H1 (cell line): Measurements from ENCODE around the gene MASP1. TPM values are rescaled to one million over a fixed set of nuclear protein-coding genes. Genes with fewer than 3 reads are reported as not detected.
A peak's percentile ranks its signal among the peaks of the same experiment; 100 is the strongest.

ENCODE experiments used
- CTCF ChIA-PET: fragments of 300-600 bp; sonication (Branson Sonifier 250); formaldehyde crosslinking; loops from one replicate; lab custom pipeline; 2021; ENCODE audit not compliant: partially characterized antibody; lab: Charles Lee
- POLR2A ChIA-PET: fragments of 300-600 bp; sonication (Branson Sonifier 250); formaldehyde crosslinking; loops from one replicate; lab custom pipeline; 2021; ENCODE audit warnings: inconsistent platforms; ENCODE audit not compliant: partially characterized antibody; lab: Charles Lee
- DNase-seq, 2 experiments: peaks; one replicate each; pipeline versions ENCODE4 v3.0.0 to v3.0.0-alpha.2; 2010 to 2022; ENCODE audit warnings: low spot score in 2 of 2, low read depth in 1 of 2, mixed read lengths in 1 of 2
- FAIRE-seq: peaks from 2 replicates; lab custom pipeline; 2011; peaks lifted over from hg19 to GRCh38; lab: Jason Lieb, UNC
- H2AFZ ChIP-seq: 2 replicates; pipeline ENCODE4 v1.8.1; 2012; ENCODE audit warnings: low read length, inconsistent platforms
- H2AK5ac ChIP-seq: 2 replicates; pipeline ENCODE4 v1.6.1; 2013; ENCODE audit warnings: low read depth, low read length
- H2BK120ac ChIP-seq: replicated peaks from 2 replicates; pipeline ENCODE3; 2013; ENCODE audit warnings: low read depth, low read length, inconsistent platforms
- H2BK12ac ChIP-seq: 2 replicates; pipeline ENCODE4 v1.6.1; 2013; ENCODE audit warnings: low read depth, low read length
- H2BK15ac ChIP-seq: 2 replicates; pipeline ENCODE4 v1.6.1; 2013; ENCODE audit warnings: low read length
- H2BK20ac ChIP-seq: 2 replicates; pipeline ENCODE4 v1.6.1; 2013; ENCODE audit warnings: low read length
- H2BK5ac ChIP-seq: 2 replicates; pipeline ENCODE4 v1.6.1; 2013; ENCODE audit warnings: low read depth, low read length
- H3K14ac ChIP-seq: 2 replicates; pipeline ENCODE4 v1.6.1; 2013; ENCODE audit warnings: inconsistent platforms; ENCODE audit not compliant: insufficient read length
- H3K18ac ChIP-seq: 2 replicates; pipeline ENCODE4 v1.6.1; 2013; ENCODE audit warnings: low read length; ENCODE audit errors: extremely low read depth
- H3K23ac ChIP-seq: 2 replicates; pipeline ENCODE4 v1.6.1; 2013; ENCODE audit warnings: inconsistent platforms; ENCODE audit not compliant: insufficient read length
- H3K23me2 ChIP-seq: 2 replicates; pipeline ENCODE4 v1.6.1; 2013; ENCODE audit warnings: low read depth, low read length
- H3K27ac ChIP-seq: 2 replicates; pipeline ENCODE4 v1.6.1; 2011; ENCODE audit warnings: low read depth, low read length, inconsistent platforms
- H3K27me3 ChIP-seq, 4 experiments: replicated peaks in 1 of 4; 1 replicate in 1 of 4; 2 replicates in 3 of 4; pipeline versions ENCODE4 v1.6.1 to v1.8.1; 2011 to 2013; ENCODE audit warnings: low read length in 3 of 4, mild to moderate bottlenecking in 3 of 4, inconsistent platforms in 2 of 4, mixed read lengths in 2 of 4, moderate library complexity in 1 of 4; ENCODE audit not compliant: control insufficient read depth in 3 of 4, insufficient read depth in 3 of 4; ENCODE audit errors: extremely low read depth in 1 of 4
- H3K36me3 ChIP-seq, 4 experiments: 2 replicates each; pipeline versions ENCODE4 v1.6.1 to v1.8.1; 2011 to 2013; ENCODE audit warnings: mild to moderate bottlenecking in 4 of 4, low read length in 3 of 4, moderate library complexity in 2 of 4, control low read depth in 1 of 4, inconsistent platforms in 1 of 4; ENCODE audit not compliant: insufficient read depth in 4 of 4, control insufficient read depth in 2 of 4
- H3K4ac ChIP-seq: replicated peaks from 2 replicates; pipeline ENCODE3; 2013; ENCODE audit warnings: low read length, low read depth, mixed read lengths, inconsistent platforms; ENCODE audit not compliant: insufficient read length
- H3K4me1 ChIP-seq, 4 experiments: replicated peaks in 1 of 4; 1 replicate in 1 of 4; 2 replicates in 3 of 4; pipeline versions ENCODE4 v1.6.1 to v1.8.1; 2011 to 2013; ENCODE audit warnings: low read length in 3 of 4, inconsistent platforms in 2 of 4, mixed read lengths in 1 of 4; ENCODE audit not compliant: insufficient read depth in 4 of 4, control insufficient read depth in 3 of 4
- H3K4me2 ChIP-seq, 2 experiments: 2 replicates each; pipeline versions ENCODE4 v1.6.1 to v1.8.1; 2011 to 2013; ENCODE audit warnings: low read depth in 2 of 2, low read length in 2 of 2, control low read depth in 1 of 2, inconsistent platforms in 1 of 2, mild to moderate bottlenecking in 1 of 2; ENCODE audit not compliant: insufficient read depth in 1 of 2
- H3K4me3 ChIP-seq, 4 experiments: fragments of 200-600, 300-600 bp in 1 of 4; sonication (generic), shearing (Covaris generic), sonication (Bioruptor Twin) in 1 of 4; 2 replicates each; pipeline versions ENCODE4 v1.5.1 to v1.8.1; 2011 to 2016; ENCODE audit warnings: low read length in 4 of 4, low read depth in 3 of 4, control low read depth in 2 of 4, inconsistent platforms in 2 of 4, mild to moderate bottlenecking in 2 of 4, mixed read lengths in 1 of 4, moderate library complexity in 1 of 4; ENCODE audit not compliant: insufficient read depth in 2 of 4; ENCODE audit errors: extremely low read depth in 1 of 4
- H3K56ac ChIP-seq: replicated peaks from 2 replicates; pipeline ENCODE3; 2013; ENCODE audit warnings: low read depth, mild to moderate bottlenecking, mixed read lengths, low read length, inconsistent platforms; ENCODE audit not compliant: insufficient read length
- H3K79me1 ChIP-seq: 2 replicates; pipeline ENCODE4 v1.6.1; 2013; ENCODE audit warnings: low read depth, low read length, control low read depth
- H3K79me2 ChIP-seq, 2 experiments: 2 replicates each; pipeline versions ENCODE4 v1.6.1 to v1.8.1; 2012 to 2013; ENCODE audit warnings: low read length in 2 of 2, mild to moderate bottlenecking in 2 of 2, inconsistent platforms in 1 of 2; ENCODE audit not compliant: insufficient read depth in 2 of 2, control insufficient read depth in 1 of 2
- H3K9ac ChIP-seq, 4 experiments: replicated peaks in 1 of 4; 1 replicate in 1 of 4; 2 replicates in 3 of 4; pipeline versions ENCODE4 v1.6.1 to v1.8.1; 2011 to 2013; ENCODE audit warnings: low read depth in 3 of 4, low read length in 3 of 4, control low read depth in 2 of 4, mild to moderate bottlenecking in 2 of 4, moderate library complexity in 2 of 4, inconsistent platforms in 1 of 4; ENCODE audit errors: extremely low read depth in 1 of 4
- H3K9me3 ChIP-seq, 2 experiments: 2 replicates each; pipeline versions ENCODE4 v1.6.1 to v1.8.1; 2012 to 2013; ENCODE audit warnings: mild to moderate bottlenecking in 2 of 2, moderate library complexity in 2 of 2, control low read depth in 1 of 2, inconsistent platforms in 1 of 2, low read depth in 1 of 2, low read length in 1 of 2, mixed read lengths in 1 of 2; ENCODE audit not compliant: insufficient read depth in 2 of 2
- H4K20me1 ChIP-seq, 2 experiments: replicated peaks in 1 of 2; 2 replicates each; pipeline versions ENCODE3 to v1.8.1; 2011 to 2013; ENCODE audit warnings: inconsistent platforms in 2 of 2, low read length in 2 of 2, mild to moderate bottlenecking in 1 of 2; ENCODE audit not compliant: insufficient read depth in 2 of 2, control insufficient read depth in 1 of 2
- H4K5ac ChIP-seq: 2 replicates; pipeline ENCODE4 v1.6.1; 2013; ENCODE audit warnings: low read length, low read depth, mixed read lengths, inconsistent platforms; ENCODE audit not compliant: insufficient read length
- H4K8ac ChIP-seq: 2 replicates; pipeline ENCODE4 v1.8.0; 2013; ENCODE audit warnings: mild to moderate bottlenecking, moderate library complexity, low read length, inconsistent platforms; ENCODE audit not compliant: insufficient read depth; ENCODE audit errors: extremely low read depth
- H4K91ac ChIP-seq: replicated peaks from 2 replicates; pipeline ENCODE3; 2013; ENCODE audit warnings: low read length, mixed read lengths, inconsistent platforms; ENCODE audit not compliant: insufficient read length
- BCL11A ChIP-seq, 2 experiments: IDR thresholded peaks; one replicate each; pipeline ENCODE4 v1.6.1; 2011; ENCODE audit warnings: low read depth in 2 of 2, low read length in 2 of 2, mild to moderate bottlenecking in 2 of 2
- CHD1 ChIP-seq: IDR thresholded peaks from 2 replicates; pipeline ENCODE4 v1.6.1; 2012; ENCODE audit warnings: low read depth, low read length, improper control_type of control experiment
- JUND ChIP-seq: IDR thresholded peaks from 2 replicates; pipeline ENCODE4 v1.6.1; 2011; ENCODE audit warnings: mild to moderate bottlenecking, improper control_type of control experiment, low read length
- KDM1A ChIP-seq: fragments of 200-600, 300-600 bp; sonication (generic); IDR thresholded peaks from 2 replicates; pipeline ENCODE4 v1.7.1; 2016; ENCODE audit warnings: mild to moderate bottlenecking, low read length, borderline replicate concordance
- MAX ChIP-seq: IDR thresholded peaks from 2 replicates; pipeline ENCODE4 v1.6.1; 2012; ENCODE audit warnings: inconsistent platforms
- POU5F1 ChIP-seq: IDR thresholded peaks from 2 replicates; pipeline ENCODE4 v1.6.1; 2011; ENCODE audit warnings: low read depth, mild to moderate bottlenecking, low read length, moderate library complexity
- SIN3A ChIP-seq, 2 experiments: IDR thresholded peaks in 1 of 2; conservative IDR thresholded peaks in 1 of 2; 2 replicates each; pipeline ENCODE4 v1.6.1; 2011 to 2012; ENCODE audit warnings: low read length in 2 of 2, improper control_type of control experiment in 1 of 2, low read depth in 1 of 2, mild to moderate bottlenecking in 1 of 2
- SP2 ChIP-seq: IDR thresholded peaks from 2 replicates; pipeline ENCODE4 v1.6.1; 2012; ENCODE audit warnings: mild to moderate bottlenecking, low read length, inconsistent platforms
- ZNF274 ChIP-seq: IDR thresholded peaks from 2 replicates; pipeline ENCODE4 v1.7.0; 2012; ENCODE audit warnings: low read length, borderline replicate concordance; ENCODE audit errors: extremely low read depth
- WGBS, 2 experiments: shearing (Covaris generic) in 1 of 2; methylation state at CpG; one replicate each; pipeline versions ENCODE4 v1.1.6 to v1.1.7; 2013 to 2015; ENCODE audit warnings: low lambda C conversion rate in 2 of 2, mixed read lengths in 2 of 2, inconsistent platforms in 1 of 2, low coverage in 1 of 2, missing lambda C conversion rate in 1 of 2; ENCODE audit not compliant: insufficient replicate concordance in 2 of 2, insufficient coverage in 1 of 2, insufficient read length in 1 of 2; ENCODE audit errors: extremely low coverage in 1 of 2, missing lambda C conversion rate in 1 of 2; 5-methylcytosine and 5-hydroxymethylcytosine counted together
- polyA plus RNA-seq, 7 experiments: library from polyadenylated mRNA; depleted of rRNA in 3 of 7; stranded (reverse) in 5 of 7; unstranded in 2 of 7; fragments of >200 nt in 5 of 7; fragments of 200-250 nt in 2 of 7; gene quantifications; 1 replicate in 5 of 7; 2 replicates in 1 of 7; 4 replicates in 1 of 7; pipeline versions ENCODE4 v1.2.1 to v1.2.3, GENCODE V29; 2011 to 2013; ENCODE audit warnings: missing spikeins in 2 of 7, mixed read lengths in 2 of 7
- total RNA-seq: library from RNA; stranded (reverse); fragmentation: NEBNext Ultra II Directional; extraction: Animal tissue kit (Norgen Biotek cat#: 25700); gene quantifications from 2 replicates; pipeline ENCODE4 v1.2.1, GENCODE V29; 2021

The MASP1 gene
- total and polyA plus RNA-seq, 2 of the 8 experiments (the other 6 are each of a cell fraction or from before 2014, with no cell fraction given), result 2.7 to 3.5 TPM

DNA sequence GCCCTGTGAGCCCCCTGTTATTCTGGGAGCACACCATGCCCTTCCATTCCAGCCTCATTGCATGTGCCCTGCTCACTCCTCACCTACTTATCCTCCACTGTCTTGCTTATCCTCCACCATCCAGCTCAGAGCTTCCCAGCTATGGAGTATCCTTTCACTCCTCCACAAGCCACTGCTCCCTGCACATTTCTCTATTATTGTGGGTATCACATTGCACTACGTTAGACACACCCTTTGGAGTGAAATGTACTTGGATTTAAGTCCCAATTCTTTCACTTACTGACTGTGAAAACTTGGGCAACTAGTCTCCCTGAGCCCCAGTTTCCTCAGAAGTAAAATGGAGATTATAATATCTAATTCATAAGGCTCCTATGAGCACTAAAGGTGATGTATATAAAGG, 4.3 kb downstream of the MASP1 start:
- H4K91ac ChIP-seq, result peak overlapping the region; percentile 4
- no peak overlapping the region for H3K4me3 ChIP-seq
- peak overlapping the region; percentile 66; the same call in 1 of the 2 replicates for H2BK20ac ChIP-seq
- H3K9me3 ChIP-seq, result no peaks in the 10 kb centered on the region
- H3K56ac ChIP-seq, result no peak overlapping the region
- H3K18ac ChIP-seq, result no peak overlapping the region
- no peak overlapping the region for H3K23ac ChIP-seq
- no peaks in the 10 kb centered on the region for H3K79me1 ChIP-seq
- no peak for TF ChIP-seq ZNF274
- TF ChIP-seq KDM1A, result no peak
- no peak for TF ChIP-seq SP2
- no peak for TF ChIP-seq JUND
- no peak for TF ChIP-seq BCL11A (IDR thresholded peaks at IDR 0.05; ENCODE audit: low read depth in 2 of 2, low read length in 2 of 2)
- TF ChIP-seq MAX, result no peak
- TF ChIP-seq SIN3A (conservative IDR thresholded peaks at IDR 0.05 in 1 of 2, IDR thresholded peaks at IDR 0.05 in 1 of 2; ENCODE audit: low read depth in 1 of 2, low read length in 2 of 2), result no peak
- no peak for TF ChIP-seq POU5F1
- no peak for TF ChIP-seq CHD1
- no peak overlapping the region for H3K14ac ChIP-seq
- H3K4ac ChIP-seq, result no peak overlapping the region
- peaks cover 0 to 13% (median 8%) of the 10 kb centered on the region in 4 experiments; a peak in 5 of 7 replicates for H3K4me1 ChIP-seq
- H2BK120ac ChIP-seq, result no peak overlapping the region
- H3K36me3 ChIP-seq, result no peaks in the 10 kb centered on the region; a peak in 1 of 8 replicates
- no peak overlapping the region for H4K8ac ChIP-seq
- H3K27ac ChIP-seq, result no peak overlapping the region
- H3K79me2 ChIP-seq, result no peaks in the 10 kb centered on the region
- POLR2A ChIA-PET, result interaction anchor here (1.3 kb wide), 1 partner anchor 117 kb away, joined by 3 read pairs; no protein-coding TSS in a partner anchor
- peaks cover 9% of the 10 kb centered on the region for H3K23me2 ChIP-seq
- H3K9ac ChIP-seq, result no peak overlapping the region
- 71% methylated on average over 1 of the region's 1 CpG; no CpG with 5 or more reads in 1 of the 2 experiments for WGBS, 2 experiments
- H3K27me3 ChIP-seq, result peaks cover 0 to 3% (median 0%) of the 10 kb centered on the region in 4 experiments; a peak in 3 of 7 replicates
- DNase-seq, result no peak
- no peak overlapping the region; the same call in 1 of the 2 replicates for H2BK12ac ChIP-seq
- no peak overlapping the region for H2AK5ac ChIP-seq
- no peak overlapping the region for H3K4me2 ChIP-seq
- H4K5ac ChIP-seq, result no peak overlapping the region
- H2BK15ac ChIP-seq, result peak overlapping the region; percentile 75; the same call in 1 of the 2 replicates
- no peak overlapping the region for H2AFZ ChIP-seq
- CTCF ChIA-PET, result interaction anchor here (1.1 to 2.7 kb wide), 2 partner anchors 32 to 67 kb away, joined by 4 to 13 read pairs; no protein-coding TSS in a partner anchor
- no peak for FAIRE-seq
- no peaks in the 10 kb centered on the region for H4K20me1 ChIP-seq
- 0 out of 2 replicates have a peak overlapping the region, but pooled peaks have one; percentile 15 for H2BK5ac ChIP-seq
